ENCODE measurements around the gene RAD18. TPM values are rescaled to one million over a fixed set of nuclear protein-coding genes. Genes with fewer than 3 reads are reported as not detected.

The RAD18 gene
- total and polyA plus RNA-seq, 2 experiments from 2014 or later = 6.0 to 6.5 TPM

GRCh38 chr3:8839607-8840325 lies 123.5 kb downstream of the RAD18 start:
- no peaks in the 10 kb centered on the region for H3K27me3 ChIP-seq
- no peaks in the 10 kb centered on the region for H3K79me2 ChIP-seq
- no peaks in the 10 kb centered on the region for H3K36me3 ChIP-seq (replicated peaks; ENCODE audit: insufficient read depth, low read depth)
- no peak overlapping the region for H3K4me2 ChIP-seq
- H4K20me1 ChIP-seq (ENCODE audit: insufficient read depth, poor library complexity, severe bottlenecking) = no peaks in the 10 kb centered on the region
- no peak for TF ChIP-seq EZH2phosphoT487 (IDR thresholded peaks at IDR 0.05; ENCODE audit: low read depth, severe bottlenecking, unreplicated experiment)
- TF ChIP-seq EZH2 (IDR thresholded peaks at IDR 0.05; ENCODE audit: borderline replicate concordance) = no peak
- TF ChIP-seq, protein P1, sequence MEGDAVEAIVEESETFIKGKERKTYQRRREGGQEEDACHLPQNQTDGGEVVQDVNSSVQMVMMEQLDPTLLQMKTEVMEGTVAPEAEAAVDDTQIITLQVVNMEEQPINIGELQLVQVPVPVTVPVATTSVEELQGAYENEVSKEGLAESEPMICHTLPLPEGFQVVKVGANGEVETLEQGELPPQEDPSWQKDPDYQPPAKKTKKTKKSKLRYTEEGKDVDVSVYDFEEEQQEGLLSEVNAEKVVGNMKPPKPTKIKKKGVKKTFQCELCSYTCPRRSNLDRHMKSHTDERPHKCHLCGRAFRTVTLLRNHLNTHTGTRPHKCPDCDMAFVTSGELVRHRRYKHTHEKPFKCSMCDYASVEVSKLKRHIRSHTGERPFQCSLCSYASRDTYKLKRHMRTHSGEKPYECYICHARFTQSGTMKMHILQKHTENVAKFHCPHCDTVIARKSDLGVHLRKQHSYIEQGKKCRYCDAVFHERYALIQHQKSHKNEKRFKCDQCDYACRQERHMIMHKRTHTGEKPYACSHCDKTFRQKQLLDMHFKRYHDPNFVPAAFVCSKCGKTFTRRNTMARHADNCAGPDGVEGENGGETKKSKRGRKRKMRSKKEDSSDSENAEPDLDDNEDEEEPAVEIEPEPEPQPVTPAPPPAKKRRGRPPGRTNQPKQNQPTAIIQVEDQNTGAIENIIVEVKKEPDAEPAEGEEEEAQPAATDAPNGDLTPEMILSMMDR (IDR thresholded peaks at IDR 0.05; ENCODE audit: poor library complexity) = no peak
- H2AFZ ChIP-seq = no peak overlapping the region
- no peaks in the 10 kb centered on the region for H3K9me3 ChIP-seq (ENCODE audit: low read depth)
- H3K9me2 ChIP-seq (replicated peaks; ENCODE audit: insufficient read depth) = no peaks in the 10 kb centered on the region
- no peak for DNase-seq (ENCODE audit: low spot score)
- no peak overlapping the region for H3K4me3 ChIP-seq
- no peak overlapping the region for H3K27ac ChIP-seq
- no peaks in the 10 kb centered on the region for H3K4me1 ChIP-seq (ENCODE audit: insufficient read depth)
- WGBS (ENCODE audit: low lambda C conversion rate, missing lambda C conversion rate) = 78% methylated on average over 9 of the region's 9 CpGs

- no peaks in the 10 kb centered on the region for H3K79me2 ChIP-seq
- no peak for DNase-seq (ENCODE audit: low spot score)
- 95% methylated on average over 3 of the region's 3 CpGs for WGBS (ENCODE audit: low lambda C conversion rate, missing lambda C conversion rate)
Observed at GRCh38 chr3:8838765-8839423, 124.4 kb downstream of the RAD18 start.

GRCh38 chr3:8838234-8838633 lies 125.0 kb downstream of the RAD18 start:
- H3K27ac ChIP-seq = no peak overlapping the region
- no peak overlapping the region for H3K4me2 ChIP-seq
- H3K4me3 ChIP-seq = no peak overlapping the region
- no peaks in the 10 kb centered on the region for H3K9me2 ChIP-seq (replicated peaks; ENCODE audit: insufficient read depth)
- H2AFZ ChIP-seq = no peak overlapping the region
- H3K9me3 ChIP-seq (ENCODE audit: low read depth) = no peaks in the 10 kb centered on the region
- H3K27me3 ChIP-seq = no peaks in the 10 kb centered on the region
- no peak for DNase-seq (ENCODE audit: low spot score)
- TF ChIP-seq EZH2 (IDR thresholded peaks at IDR 0.05; ENCODE audit: borderline replicate concordance) = no peak
- no peak for TF ChIP-seq EZH2phosphoT487 (IDR thresholded peaks at IDR 0.05; ENCODE audit: low read depth, severe bottlenecking, unreplicated experiment)
- TF ChIP-seq, protein P1 (IDR thresholded peaks at IDR 0.05; ENCODE audit: poor library complexity) = no peak
- no peaks in the 10 kb centered on the region for H3K4me1 ChIP-seq (ENCODE audit: insufficient read depth)
- 72% methylated on average over 4 of the region's 4 CpGs for WGBS (ENCODE audit: low lambda C conversion rate, missing lambda C conversion rate)
- no peaks in the 10 kb centered on the region for H4K20me1 ChIP-seq (ENCODE audit: insufficient read depth, poor library complexity, severe bottlenecking)
- H3K79me2 ChIP-seq = no peaks in the 10 kb centered on the region
- H3K36me3 ChIP-seq (replicated peaks; ENCODE audit: insufficient read depth, low read depth) = no peaks in the 10 kb centered on the region

More at GRCh38 chr3:8838765-8839423, 124.4 kb downstream of the RAD18 start:
- Histone ChIP-seq H3K4me2 (no peak overlapping the region), H3K9me3 (ENCODE audit: low read depth) (no peaks in the 10 kb centered on the region), H4K20me1 (ENCODE audit: insufficient read depth, poor library complexity, severe bottlenecking) (no peaks in the 10 kb centered on the region), H3K4me3 (no peak overlapping the region), H3K9me2 (replicated peaks; ENCODE audit: insufficient read depth) (no peaks in the 10 kb centered on the region), H3K27ac (no peak overlapping the region), H3K36me3 (replicated peaks; ENCODE audit: insufficient read depth, low read depth) (no peaks in the 10 kb centered on the region), H2AFZ (no peak overlapping the region), H3K27me3 (no peaks in the 10 kb centered on the region), H3K4me1 (ENCODE audit: insufficient read depth) (no peaks in the 10 kb centered on the region)
- no peak for TF ChIP-seq EZH2phosphoT487 (IDR thresholded peaks at IDR 0.05; ENCODE audit: low read depth, severe bottlenecking, unreplicated experiment)
- TF ChIP-seq, protein P1 (IDR thresholded peaks at IDR 0.05; ENCODE audit: poor library complexity) = no peak
- no peak for TF ChIP-seq EZH2 (IDR thresholded peaks at IDR 0.05; ENCODE audit: borderline replicate concordance)

Data from hepatocyte (in vitro differentiated cells).